HG03039 (cell line): ENCODE results near the gene NOS2.
"Not testable (repeated sequence)": the region's sequence is repeated elsewhere in the genome, so short reads cannot be mapped to it uniquely, and the experiment has no call there.

Source experiments
- ATAC-seq: cut with Tn5 transposase; IDR thresholded peaks from one replicate; pipeline ENCODE4 v1.9.1; 2021; ENCODE audit warnings: mild to moderate bottlenecking, moderate library complexity; ENCODE audit not compliant: unreplicated experiment

The NOS2 gene

GRCh38 chr17:27793168-27793905 is 7.0 kb downstream of the NOS2 start:
- ATAC-seq = no peak

- no peak for ATAC-seq
These were observed 8.2 kb downstream of the NOS2 start for GRCh38 chr17:27792095-27792494.

GRCh38 chr17:27788919-27789318 is 11.4 kb downstream of the NOS2 start:
- no peak for ATAC-seq

GRCh38 chr17:27783440-27784350 is 16.6 kb downstream of the NOS2 start:
- ATAC-seq = no peak

- ATAC-seq = no peak
These were observed 17.5 kb downstream of the NOS2 start for GRCh38 chr17:27782791-27783206.

- ATAC-seq = no peak
These were observed 19.4 kb downstream of the NOS2 start for GRCh38 chr17:27780828-27781404.

GRCh38 chr17:27780092-27780827 is 20.1 kb downstream of the NOS2 start:
- ATAC-seq = no peak

- ATAC-seq = no peak
These were observed 22.1 kb downstream of the NOS2 start for GRCh38 chr17:27778183-27778582.

GRCh38 chr17:27776882-27777624 is 23.3 kb downstream of the NOS2 start:
- ATAC-seq = no peak

- no peak for ATAC-seq
These were observed 28.7 kb downstream of the NOS2 start for GRCh38 chr17:27771586-27771985.

- ATAC-seq = no peak
These were observed 29.5 kb downstream of the NOS2 start for GRCh38 chr17:27770877-27771276.

GRCh38 chr17:27768858-27769410 is 31.4 kb downstream of the NOS2 start:
- ATAC-seq = no peak

- ATAC-seq = no peak
These were observed 33.9 kb downstream of the NOS2 start for GRCh38 chr17:27766438-27766837.

GRCh38 chr17:27765353-27765752 is 35.0 kb downstream of the NOS2 start:
- no peak for ATAC-seq

GRCh38 chr17:27764589-27764988 is 35.7 kb downstream of the NOS2 start:
- no peak for ATAC-seq

GRCh38 chr17:27762527-27763305 is 37.6 kb downstream of the NOS2 start:
- ATAC-seq = no peak

- ATAC-seq = not testable (repeated sequence)
These were observed 39.4 kb downstream of the NOS2 start for GRCh38 chr17:27760931-27761330.

- no peak for ATAC-seq
These were observed 40.1 kb downstream of the NOS2 start for GRCh38 chr17:27760069-27760885.
